ENCODE data around the gene GSC2. TPM values are rescaled to one million over a fixed set of nuclear protein-coding genes. Genes with fewer than 3 reads are reported as not detected.
A peak's percentile ranks its signal among the peaks of the same experiment; 100 is the strongest.

GSC2 gene
- total RNA-seq, 5 donors from 2014 or later (not counting 1 experiment from before 2014, with no cell fraction given) = not detected

GRCh38 chr22:19109198-19110063 lies 40.7 kb downstream of the GSC2 start:
- DNase-seq (peak in 33 of 35 experiments; percentile 27 to 82 (median 58)), ATAC-seq (replicated peaks in 1 of 4) (peak; percentile 88 to 93 (median 92))
- peak overlapping the region; percentile 40 for H3K4me3 ChIP-seq (ENCODE audit: control insufficient read depth in 1 of 2, extremely low read depth in 1 of 2, low read length in 1 of 2)
- Mint-ChIP-seq H3K4me1 (peaks cover 78 to 80% (median 79%) of the 10 kb centered on the region in 3 donors), H3K27me3 (no peaks in the 10 kb centered on the region), H3K9me3 (no peaks in the 10 kb centered on the region), H3K27ac (peak overlapping the region; percentile 99), H3K36me3 (peaks cover 6% of the 10 kb centered on the region), H3K4me3 (peak overlapping the region; percentile 76 to 80 (median 76))
- ChIA-PET POLR2A (no interaction called here), CTCF (no interaction called here)
- no peaks in the 10 kb centered on the region for H3K27me3 ChIP-seq (replicated peaks in 1 of 2; ENCODE audit: control insufficient read depth in 2 of 2, extremely low read depth in 1 of 2, insufficient read depth in 2 of 2, low read length in 1 of 2)
- no peaks in the 10 kb centered on the region for H3K9me3 ChIP-seq
- H3K27ac ChIP-seq (ENCODE audit: low read length) = peak overlapping the region; percentile 87
- peaks cover 0 to 6% of the 10 kb centered on the region in 2 donors for H3K36me3 ChIP-seq (ENCODE audit: control insufficient read depth in 2 of 2, extremely low read depth in 1 of 2, insufficient read depth in 1 of 2, low read length in 1 of 2)
- WGBS (ENCODE audit: insufficient coverage) = 17% methylated on average over 1 of the region's 7 CpGs
- H3K4me1 ChIP-seq (ENCODE audit: control insufficient read depth in 1 of 2, extremely low read depth in 1 of 2, insufficient read depth in 2 of 2, low read length in 2 of 2) = peaks cover 29 to 74% of the 10 kb centered on the region in 2 experiments

GRCh38 chr22:19108807-19109197 lies 41.3 kb downstream of the GSC2 start:
- POLR2A ChIA-PET = no interaction called here
- H3K36me3 ChIP-seq (ENCODE audit: control insufficient read depth in 2 of 2, extremely low read depth in 1 of 2, insufficient read depth in 1 of 2, low read length in 1 of 2) = peaks cover 0 to 6% of the 10 kb centered on the region in 2 donors
- no peaks in the 10 kb centered on the region for H3K27me3 ChIP-seq (replicated peaks in 1 of 2; ENCODE audit: control insufficient read depth in 2 of 2, extremely low read depth in 1 of 2, insufficient read depth in 2 of 2, low read length in 1 of 2)
- CTCF ChIA-PET = interaction anchor here (0.5 to 1.7 kb wide), 3 partner anchors 10 to 14 kb away, joined by 3 to 5 read pairs (median 4); partner anchors contain the start of gene DGCR2 (in 1 of the 2)
- no peak for ATAC-seq (replicated peaks in 1 of 4)
- H3K27ac Mint-ChIP-seq = peak overlapping the region; percentile 99
- H3K4me1 Mint-ChIP-seq = peaks cover 80 to 83% (median 82%) of the 10 kb centered on the region in 3 donors
- H3K4me1 ChIP-seq (ENCODE audit: control insufficient read depth in 1 of 2, extremely low read depth in 1 of 2, insufficient read depth in 2 of 2, low read length in 2 of 2) = peaks cover 29 to 71% of the 10 kb centered on the region in 2 experiments
- peaks cover 6% of the 10 kb centered on the region for H3K36me3 Mint-ChIP-seq
- DNase-seq = no peak
- H3K9me3 Mint-ChIP-seq = no peaks in the 10 kb centered on the region
- H3K27me3 Mint-ChIP-seq = no peaks in the 10 kb centered on the region
- H3K4me3 ChIP-seq (ENCODE audit: control insufficient read depth in 1 of 2, extremely low read depth in 1 of 2, low read length in 1 of 2) = no peak overlapping the region
- H3K27ac ChIP-seq (ENCODE audit: low read length) = peak overlapping the region; percentile 87
- no peaks in the 10 kb centered on the region for H3K9me3 ChIP-seq
- H3K4me3 Mint-ChIP-seq = peak overlapping the region in 2 of 3 donors; percentile 76
- WGBS (ENCODE audit: insufficient coverage) = no CpG with 5 or more reads among the region's 3 CpGs

- Histone ChIP-seq H3K27me3 (replicated peaks in 1 of 2; ENCODE audit: control insufficient read depth in 2 of 2, extremely low read depth in 1 of 2, insufficient read depth in 2 of 2, low read length in 1 of 2) (no peaks in the 10 kb centered on the region), H3K4me3 (ENCODE audit: control insufficient read depth in 1 of 2, extremely low read depth in 1 of 2, low read length in 1 of 2) (no peak overlapping the region), H3K27ac (ENCODE audit: low read length) (peak overlapping the region; percentile 87), H3K9me3 (no peaks in the 10 kb centered on the region), H3K36me3 (ENCODE audit: control insufficient read depth in 2 of 2, extremely low read depth in 1 of 2, insufficient read depth in 1 of 2, low read length in 1 of 2) (peaks cover 0 to 6% of the 10 kb centered on the region in 2 donors), H3K4me1 (ENCODE audit: control insufficient read depth in 1 of 2, extremely low read depth in 1 of 2, insufficient read depth in 2 of 2, low read length in 2 of 2) (peaks cover 29 to 63% of the 10 kb centered on the region in 2 experiments)
- Mint-ChIP-seq H3K4me3 (peak overlapping the region in 1 of 3 donors; percentile 43), H3K4me1 (peaks cover 77 to 86% (median 81%) of the 10 kb centered on the region in 3 donors), H3K27ac (peak overlapping the region; percentile 90 to 95), H3K27me3 (no peaks in the 10 kb centered on the region), H3K9me3 (no peaks in the 10 kb centered on the region), H3K36me3 (peaks cover 6% of the 10 kb centered on the region)
- CTCF ChIA-PET = interaction anchor here (0.6 to 1.8 kb wide), 3 partner anchors 9 to 237 kb away, joined by 3 to 6 read pairs (median 5); no protein-coding TSS in a partner anchor
- 93% methylated on average over 3 of the region's 8 CpGs for WGBS (ENCODE audit: insufficient coverage)
- POLR2A ChIA-PET = interaction anchor here in 1 of 2 donors (0.5 kb wide), 1 partner anchor 38 kb away, joined by 4 read pairs; no protein-coding TSS in a partner anchor
- no peak for ATAC-seq (replicated peaks in 1 of 4)
- DNase-seq = no peak
Observed at GRCh38 chr22:19107730-19108074, 42.4 kb downstream of the GSC2 start.

GRCh38 chr22:19106886-19107729 lies 43.0 kb downstream of the GSC2 start:
- no peaks in the 10 kb centered on the region for H3K9me3 Mint-ChIP-seq
- H3K4me1 Mint-ChIP-seq = peaks cover 74 to 84% (median 78%) of the 10 kb centered on the region in 3 donors
- ATAC-seq (replicated peaks in 1 of 4) (no peak), DNase-seq (no peak)
- H3K27ac ChIP-seq (ENCODE audit: low read length) = peak overlapping the region; percentile 87
- H3K27me3 ChIP-seq (replicated peaks in 1 of 2; ENCODE audit: control insufficient read depth in 2 of 2, extremely low read depth in 1 of 2, insufficient read depth in 2 of 2, low read length in 1 of 2) = no peaks in the 10 kb centered on the region
- H3K4me3 Mint-ChIP-seq = peak overlapping the region in 1 of 3 donors; percentile 43
- peaks cover 0 to 6% of the 10 kb centered on the region in 2 donors for H3K36me3 ChIP-seq (ENCODE audit: control insufficient read depth in 2 of 2, extremely low read depth in 1 of 2, insufficient read depth in 1 of 2, low read length in 1 of 2)
- no peak overlapping the region for H3K4me3 ChIP-seq (ENCODE audit: control insufficient read depth in 1 of 2, extremely low read depth in 1 of 2, low read length in 1 of 2)
- POLR2A ChIA-PET = no interaction called here
- WGBS (ENCODE audit: insufficient coverage) = 71% methylated on average over 1 of the region's 3 CpGs
- CTCF ChIA-PET = interaction anchor here (1.7 to 1.8 kb wide), 2 partner anchors 8 to 11 kb away, joined by 3 to 5 read pairs; no protein-coding TSS in a partner anchor
- no peaks in the 10 kb centered on the region for H3K9me3 ChIP-seq
- no peaks in the 10 kb centered on the region for H3K27me3 Mint-ChIP-seq
- H3K4me1 ChIP-seq (ENCODE audit: control insufficient read depth in 1 of 2, extremely low read depth in 1 of 2, insufficient read depth in 2 of 2, low read length in 2 of 2) = peaks cover 29 to 57% of the 10 kb centered on the region in 2 experiments
- H3K27ac Mint-ChIP-seq = peak overlapping the region; percentile 90 to 95
- H3K36me3 Mint-ChIP-seq = peaks cover 6% of the 10 kb centered on the region

GRCh38 chr22:19105867-19106802 lies 44.0 kb downstream of the GSC2 start:
- Histone ChIP-seq H3K9me3 (no peaks in the 10 kb centered on the region), H3K4me1 (ENCODE audit: control insufficient read depth in 1 of 2, extremely low read depth in 1 of 2, insufficient read depth in 2 of 2, low read length in 2 of 2) (peaks cover 23 to 48% of the 10 kb centered on the region in 2 experiments), H3K27me3 (replicated peaks in 1 of 2; ENCODE audit: control insufficient read depth in 2 of 2, extremely low read depth in 1 of 2, insufficient read depth in 2 of 2, low read length in 1 of 2) (no peaks in the 10 kb centered on the region), H3K27ac (ENCODE audit: low read length) (peak overlapping the region; percentile 87), H3K4me3 (ENCODE audit: control insufficient read depth in 1 of 2, extremely low read depth in 1 of 2, low read length in 1 of 2) (no peak overlapping the region), H3K36me3 (ENCODE audit: control insufficient read depth in 2 of 2, extremely low read depth in 1 of 2, insufficient read depth in 1 of 2, low read length in 1 of 2) (peaks cover 0 to 7% of the 10 kb centered on the region in 2 donors)
- POLR2A ChIA-PET = no interaction called here
- no peaks in the 10 kb centered on the region for H3K9me3 Mint-ChIP-seq
- peak overlapping the region; percentile 90 to 95 for H3K27ac Mint-ChIP-seq
- ATAC-seq (replicated peaks in 1 of 4) = peak; percentile 40 to 46 (median 43)
- peaks cover 6% of the 10 kb centered on the region for H3K36me3 Mint-ChIP-seq
- H3K27me3 Mint-ChIP-seq = no peaks in the 10 kb centered on the region
- CTCF ChIA-PET = interaction anchor here in 1 of 2 donors (1.8 kb wide), 1 partner anchor 12 kb away, joined by 5 read pairs; no protein-coding TSS in a partner anchor
- peak overlapping the region in 1 of 3 donors; percentile 37 for H3K4me3 Mint-ChIP-seq
- 87% methylated on average over 12 of the region's 18 CpGs for WGBS (ENCODE audit: insufficient coverage)
- DNase-seq = peak; percentile 14 to 72 (median 55)
- peaks cover 73 to 83% (median 77%) of the 10 kb centered on the region in 3 donors for H3K4me1 Mint-ChIP-seq
